ENCODE results near the gene ARHGAP10.

DNA sequence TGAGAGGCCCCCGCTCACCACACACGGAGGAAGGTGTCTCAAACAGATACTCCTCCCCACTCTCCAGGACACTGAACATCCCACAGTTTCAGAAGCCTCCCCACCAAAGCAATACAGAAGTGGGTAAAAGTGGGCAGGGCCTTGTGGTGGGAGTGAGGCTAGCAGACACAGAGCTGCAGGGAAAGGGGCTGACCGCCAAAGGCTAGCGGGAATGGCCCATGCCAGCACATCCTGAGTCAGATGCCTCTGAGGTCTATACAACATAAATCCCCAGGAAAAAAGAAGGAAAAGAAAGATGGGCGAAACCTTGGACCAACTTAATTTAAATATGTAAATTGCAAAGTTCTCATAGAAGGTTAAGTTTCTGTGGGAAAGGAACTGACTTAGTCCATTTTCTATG, 21.9 kb upstream of the ARHGAP10 start:
- no peak for TF ChIP-seq POLR2A (IDR thresholded peaks at IDR 0.05; ENCODE audit: low read length)
- TF ChIP-seq GATA1 (IDR thresholded peaks at IDR 0.05; ENCODE audit: low read depth, low read length) = no peak

Measured in erythroblast (primary cell).